Anterior cingulate cortex (tissue), 58 donors: ENCODE measurements around the gene MED16.
"Not testable (repeated sequence)": the region's sequence is repeated elsewhere in the genome, so short reads cannot be mapped to it uniquely, and the experiment has no call there.

Source experiments
- DNase-seq, 58 donors: peaks; one replicate each; lab custom pipeline; 2025; lab: John Stamatoyannopoulos, UW

Gene MED16

GRCh38 chr19:840519-841206 lies 52.3 kb downstream of the MED16 start, which contains the start of gene PRTN3:
Gene PRTN3, plus strand, starts transcription at chr19:840999. Its CDS starts 10 bp downstream, at chr19:841009.
- no peak for DNase-seq

GRCh38 chr19:835210-835810 lies 57.7 kb downstream of the MED16 start:
- DNase-seq, result no peak

- no peak for DNase-seq
Measured at GRCh38 chr19:834216-834615, 58.8 kb downstream of the MED16 start.

DNA sequence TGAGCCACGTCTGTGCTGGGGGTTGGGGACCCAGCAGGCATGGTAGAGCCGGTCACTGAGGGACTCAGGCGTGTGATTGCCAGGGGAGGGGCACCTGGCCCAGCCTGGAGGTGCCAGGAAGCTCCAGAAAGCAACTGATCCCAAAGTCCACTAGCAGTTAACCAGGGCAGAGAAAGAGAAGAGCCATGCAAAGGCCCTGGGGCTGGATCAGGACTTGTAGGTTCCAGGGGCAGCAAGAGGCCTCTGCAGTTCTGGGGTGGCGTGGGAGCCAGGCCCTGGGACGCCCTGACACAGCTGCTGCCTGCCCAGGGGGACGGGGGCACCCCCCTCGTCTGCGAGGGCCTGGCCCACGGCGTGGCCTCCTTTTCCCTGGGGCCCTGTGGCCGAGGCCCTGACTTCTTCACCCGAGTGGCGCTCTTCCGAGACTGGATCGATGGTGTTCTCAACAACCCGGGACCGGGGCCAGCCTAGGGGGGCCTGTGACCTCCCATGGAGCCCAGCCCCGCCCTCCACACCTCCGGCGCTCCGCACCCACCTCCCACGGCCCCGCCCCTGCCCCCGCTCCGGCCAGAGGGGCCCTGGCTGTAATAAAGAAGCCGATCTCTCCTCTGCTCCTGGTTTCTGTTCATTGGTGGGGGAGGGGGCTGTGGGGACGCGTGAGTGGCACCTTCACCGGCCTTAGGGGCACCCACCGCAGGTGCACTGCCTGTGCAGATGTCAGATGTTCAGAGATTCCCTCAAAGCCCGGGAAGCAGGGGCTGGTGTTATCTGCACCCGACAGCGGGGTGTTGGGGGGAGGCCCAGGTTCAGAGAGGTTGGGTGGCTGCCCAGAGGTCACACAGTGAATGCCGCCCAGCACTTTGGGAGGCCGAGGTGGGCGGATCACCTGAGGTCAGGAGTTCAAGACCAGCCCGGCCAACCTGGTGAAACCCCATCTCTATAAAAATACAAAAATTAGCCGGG lies 61.3 kb downstream of the MED16 start:
- no peak for DNase-seq

GRCh38 chr19:829129-829758 lies 63.7 kb downstream of the MED16 start:
- DNase-seq, result no peak

DNA sequence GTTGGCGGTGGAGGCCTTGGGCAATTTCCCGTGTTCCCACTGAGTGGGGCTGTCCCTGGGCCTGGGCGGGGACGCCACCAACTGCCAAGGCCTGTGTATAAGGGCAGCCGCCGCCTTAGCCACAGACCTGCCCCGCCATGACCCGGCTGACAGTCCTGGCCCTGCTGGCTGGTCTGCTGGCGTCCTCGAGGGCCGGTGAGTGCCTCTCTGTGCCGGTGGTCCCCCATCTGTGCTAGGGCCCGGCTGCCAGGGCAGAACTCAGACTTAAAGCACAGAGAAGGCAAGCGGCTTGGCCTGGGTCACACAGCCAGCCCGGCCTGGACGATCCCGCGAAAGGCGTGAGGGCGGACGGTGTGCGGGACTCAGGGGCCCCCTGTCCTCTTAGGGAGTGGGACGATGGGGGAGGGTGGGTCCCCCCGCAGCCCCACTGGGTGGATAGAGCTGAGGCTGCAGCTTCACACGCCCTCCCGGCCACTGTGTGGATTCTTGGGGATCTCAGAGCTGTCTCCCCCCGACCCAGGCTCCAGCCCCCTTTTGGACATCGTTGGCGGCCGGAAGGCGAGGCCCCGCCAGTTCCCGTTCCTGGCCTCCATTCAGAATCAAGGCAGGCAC lies 65.2 kb downstream of the MED16 start, which contains the start of gene AZU1:
Gene AZU1 (plus strand): TSS at position 128 of the 612 bp plus-strand sequence. CDS start 10 bp downstream, at position 138.
- DNase-seq, result no peak

- DNase-seq, result no peak
Measured at GRCh38 chr19:827314-827709, 65.7 kb downstream of the MED16 start.

DNA sequence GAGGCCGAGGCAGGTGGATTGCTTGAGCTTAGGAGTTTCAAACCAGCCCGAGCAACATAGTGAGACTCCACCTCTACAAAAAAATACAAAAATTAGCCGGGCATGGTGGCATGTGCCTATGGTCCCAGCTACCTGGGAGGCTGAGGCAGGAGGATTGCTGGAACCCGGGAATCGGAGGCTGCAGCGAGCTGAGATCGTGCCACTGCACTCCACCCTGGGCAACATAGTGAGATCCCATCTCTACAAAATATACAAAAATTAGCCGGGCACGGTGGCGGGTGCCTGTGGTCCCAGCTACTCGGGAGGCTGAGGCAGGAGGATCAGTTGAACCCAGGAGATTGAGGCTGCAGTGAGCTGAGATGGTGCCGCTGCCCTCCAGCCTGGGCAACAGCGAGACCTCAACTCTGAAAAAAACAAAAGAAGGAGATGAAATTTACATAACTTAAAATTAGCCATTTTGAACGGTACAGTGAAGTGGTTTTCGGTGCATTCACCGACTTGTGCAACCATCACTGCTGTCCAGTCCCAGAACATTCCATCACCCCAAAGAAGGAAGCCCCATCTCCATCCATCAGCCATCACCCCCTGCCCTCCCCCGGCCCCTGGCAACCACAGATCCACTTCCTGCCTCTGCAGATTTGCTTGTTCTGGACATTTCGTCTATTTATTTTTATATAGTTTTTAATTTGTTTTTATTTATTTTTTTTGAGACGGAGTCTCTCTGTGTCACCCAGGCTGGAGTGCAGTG lies 66.9 kb downstream of the MED16 start:
- DNase-seq, result no peak

GRCh38 chr19:824885-825284 lies 68.1 kb downstream of the MED16 start:
- no peak for DNase-seq

DNA sequence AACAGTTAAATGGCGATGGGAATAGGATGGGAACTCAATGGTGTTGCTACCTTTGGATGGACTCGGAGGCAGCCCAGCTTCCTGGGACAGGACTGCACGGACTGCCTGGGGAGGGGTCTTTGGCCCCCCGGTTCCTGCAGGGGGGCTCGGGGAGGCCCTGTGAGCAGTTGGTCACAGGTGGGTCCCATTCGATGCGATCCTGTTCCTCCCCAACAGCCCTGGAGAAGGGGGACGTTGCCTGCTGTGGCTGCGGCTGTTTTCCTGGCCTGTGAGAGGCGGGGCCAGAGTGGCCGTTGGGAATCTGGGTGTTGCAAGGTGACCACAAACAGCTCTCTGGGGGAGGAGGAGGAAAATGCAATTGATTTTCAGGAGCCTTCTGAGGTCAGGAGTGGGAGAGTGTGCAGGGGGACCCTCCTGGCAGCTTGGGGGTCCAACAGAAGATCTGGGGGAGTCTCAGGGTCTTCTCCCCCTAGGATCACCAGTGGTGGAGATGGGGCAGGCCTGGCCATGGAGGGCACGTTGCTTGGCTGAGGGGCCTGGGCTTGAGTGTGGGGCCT lies 69.3 kb downstream of the MED16 start:
- no peak for DNase-seq

DNA sequence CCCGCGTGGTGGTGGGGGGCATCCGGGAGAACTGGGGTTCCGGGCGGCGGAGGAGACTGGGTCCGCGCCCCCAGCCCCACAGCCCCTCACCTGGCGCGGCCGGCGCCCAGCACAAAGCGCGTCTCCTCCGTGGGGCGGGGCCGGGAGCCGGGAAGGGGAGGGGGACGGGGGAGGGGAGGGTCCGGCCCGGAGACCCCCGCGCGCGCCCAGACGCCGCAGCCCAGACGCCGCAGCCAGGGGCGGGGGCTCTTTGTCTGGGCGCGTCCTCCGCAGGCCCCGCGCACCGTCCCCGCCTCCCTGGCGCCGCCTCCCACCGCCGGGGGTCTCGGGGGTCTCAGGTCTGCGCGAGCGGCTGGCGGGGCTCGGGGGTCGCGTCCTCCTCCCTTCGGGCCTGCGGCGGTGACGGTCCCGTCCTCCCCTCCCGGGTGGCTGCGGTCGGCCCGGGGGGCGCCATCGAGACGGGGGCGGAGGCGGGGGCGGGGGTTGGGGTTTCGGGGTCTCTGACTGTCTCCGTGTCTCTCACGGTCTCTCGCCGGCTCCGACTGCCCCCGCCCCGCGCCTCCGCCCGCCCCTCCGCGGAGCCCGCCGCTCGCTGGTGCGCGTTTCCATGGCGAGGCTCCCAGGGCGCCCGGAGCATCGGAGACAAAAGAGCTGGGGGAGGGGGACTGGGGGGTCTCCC lies 71.0 kb downstream of the MED16 start, which contains the start of gene PLPPR3:
Gene PLPPR3 (minus strand): TSS at position 131 of the 679 bp plus-strand sequence. CDS start 396 bp downstream, outside the sequence.
- peak in 1 of 58 donors; percentile 20 for DNase-seq

DNA sequence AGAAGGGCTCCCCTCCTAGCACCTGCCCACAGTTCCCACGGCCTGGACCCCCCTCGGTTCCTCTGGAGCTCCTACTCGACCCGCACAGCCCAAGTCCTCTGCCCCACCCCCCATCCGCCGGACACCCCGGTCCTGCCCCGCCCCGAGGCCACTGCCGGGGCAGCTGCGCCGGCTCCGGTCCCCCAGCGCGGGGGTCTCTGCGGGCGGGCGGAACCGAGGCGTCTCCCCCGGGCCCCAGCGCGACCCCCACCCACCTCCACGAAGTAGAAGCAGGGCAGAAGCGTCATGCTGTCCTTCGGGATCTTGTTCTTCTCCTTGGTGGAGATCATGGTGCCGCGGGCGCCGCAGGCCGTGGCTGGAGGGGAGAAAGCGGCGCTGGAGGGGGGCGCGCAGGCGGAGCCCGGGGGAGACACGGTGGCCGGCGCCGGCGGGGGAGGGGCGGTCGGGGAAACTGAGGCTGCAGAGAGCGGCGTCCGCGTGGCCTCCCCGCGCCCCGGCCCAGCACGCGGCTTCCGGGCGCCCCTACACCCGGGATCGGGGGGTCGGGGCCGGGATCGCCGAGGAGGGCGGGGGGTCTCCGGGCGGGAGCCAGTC lies 71.7 kb downstream of the MED16 start:
- DNase-seq, result peak in 1 of 58 donors; percentile 26

GRCh38 chr19:820212-820611 lies 72.8 kb downstream of the MED16 start:
- DNase-seq, result not testable (repeated sequence)
